HepG2 (cell line): Measurements from ENCODE around the gene COL8A2. TPM values are rescaled to one million over a fixed set of nuclear protein-coding genes. Genes with fewer than 3 reads are reported as not detected.
A peak's percentile ranks its signal among the peaks of the same experiment; 100 is the strongest.

Source experiments
- CHD2 ChIP-seq: IDR thresholded peaks from 2 replicates; pipeline ENCODE4 v1.6.1; 2011; ENCODE audit warnings: low read depth, low read length, improper control_type of control experiment
- IRF2 ChIP-seq: IDR thresholded peaks from 2 replicates; pipeline ENCODE4 v1.6.1; 2018; ENCODE audit warnings: missing genetic modification reagents, missing compliant biosample characterization
- MTA1 ChIP-seq: sonication (generic); formaldehyde crosslinking; IDR thresholded peaks from 2 replicates; pipeline ENCODE4 v1.4.0; 2020; ENCODE audit warnings: missing genetic modification reagents, mild to moderate bottlenecking, borderline replicate concordance
- NR2F1 ChIP-seq, 2 experiments: fragments of 450-650 bp in 1 of 2; formaldehyde crosslinking in 1 of 2; IDR thresholded peaks; 2 replicates each; pipeline versions ENCODE4 v1.5.0 to v1.6.1; 2016 to 2020; ENCODE audit warnings: mild to moderate bottlenecking in 1 of 2, missing compliant biosample characterization in 1 of 2, missing genetic modification reagents in 1 of 2, moderate library complexity in 1 of 2
- PITX1 ChIP-seq: sonication (generic); formaldehyde crosslinking; IDR thresholded peaks from 2 replicates; pipeline ENCODE4 v1.5.1; 2020; ENCODE audit warnings: mild to moderate bottlenecking, missing genetic modification reagents
- TAF1 ChIP-seq: sonication (generic); formaldehyde crosslinking; IDR thresholded peaks from 2 replicates; pipeline ENCODE4 v1.4.0; 2020; ENCODE audit warnings: missing genetic modification reagents
- ZNF34 ChIP-seq: sonication (generic); formaldehyde crosslinking; IDR thresholded peaks from 2 replicates; pipeline ENCODE4 v1.4.0; 2020; ENCODE audit warnings: mild to moderate bottlenecking, missing genetic modification reagents, borderline replicate concordance
- ZNF543 ChIP-seq: sonication (generic); formaldehyde crosslinking; IDR thresholded peaks from 2 replicates; pipeline ENCODE4 v1.4.0; 2020; ENCODE audit warnings: mild to moderate bottlenecking, missing genetic modification reagents
- polyA plus RNA-seq, 8 experiments: library from polyadenylated mRNA; depleted of rRNA in 3 of 8; stranded (reverse) in 7 of 8; unstranded in 1 of 8; fragments of >200 nt; fragmentation: Illumina TruSeq in 4 of 8; extraction: Trizol in 4 of 8; gene quantifications; 2 replicates each; pipeline versions ENCODE4 v1.2.1 to v1.2.3, GENCODE V29; 2011 to 2016; ENCODE audit warnings: low read depth in 4 of 8, missing spikeins in 1 of 8, mixed read lengths in 1 of 8; ENCODE audit not compliant: insufficient read depth in 1 of 8
- total RNA-seq, 5 experiments: library from RNA; depleted of rRNA; stranded (reverse); fragments of >200 nt; fragmentation: Illumina TruSeq; extraction: Trizol; gene quantifications; 2 replicates each; pipeline ENCODE4 v1.2.3, GENCODE V29; 2016; ENCODE audit warnings: low read depth in 1 of 5
- TF ChIP-seq, protein P1 (sequence below): sonication (generic); formaldehyde crosslinking; IDR thresholded peaks from 2 replicates; pipeline ENCODE4 v1.4.0; 2020; ENCODE audit warnings: mild to moderate bottlenecking, missing genetic modification reagents
- TF ChIP-seq, protein P2 (sequence below): sonication (generic); formaldehyde crosslinking; IDR thresholded peaks from 2 replicates; pipeline ENCODE4 v1.4.0; 2020; ENCODE audit warnings: missing genetic modification reagents
- TF ChIP-seq, protein P3 (sequence below): sonication (generic); formaldehyde crosslinking; IDR thresholded peaks from 2 replicates; pipeline ENCODE4 v1.4.0; 2020; ENCODE audit warnings: mild to moderate bottlenecking, missing genetic modification reagents, borderline replicate concordance
- TF ChIP-seq, protein P4 (sequence below): sonication (generic); formaldehyde crosslinking; IDR thresholded peaks from 2 replicates; pipeline ENCODE4 v1.8.0; 2023; ENCODE audit warnings: mild to moderate bottlenecking, missing genetic modification reagents
- TF ChIP-seq, protein P5 (sequence below): sonication (generic); formaldehyde crosslinking; conservative IDR thresholded peaks from 2 replicates; pipeline ENCODE4 v1.8.1; 2023; ENCODE audit warnings: missing genetic modification reagents
- TF ChIP-seq, protein P6 (sequence below): sonication (generic); formaldehyde crosslinking; IDR thresholded peaks from 2 replicates; pipeline ENCODE4 v1.4.0; 2020; ENCODE audit warnings: mild to moderate bottlenecking, missing genetic modification reagents

COL8A2 gene
- total and polyA plus RNA-seq, 2 of the 13 experiments (the other 11 are each of a cell fraction or from before 2014, with no cell fraction given) = 0.13 to 0.24 TPM

DNA sequence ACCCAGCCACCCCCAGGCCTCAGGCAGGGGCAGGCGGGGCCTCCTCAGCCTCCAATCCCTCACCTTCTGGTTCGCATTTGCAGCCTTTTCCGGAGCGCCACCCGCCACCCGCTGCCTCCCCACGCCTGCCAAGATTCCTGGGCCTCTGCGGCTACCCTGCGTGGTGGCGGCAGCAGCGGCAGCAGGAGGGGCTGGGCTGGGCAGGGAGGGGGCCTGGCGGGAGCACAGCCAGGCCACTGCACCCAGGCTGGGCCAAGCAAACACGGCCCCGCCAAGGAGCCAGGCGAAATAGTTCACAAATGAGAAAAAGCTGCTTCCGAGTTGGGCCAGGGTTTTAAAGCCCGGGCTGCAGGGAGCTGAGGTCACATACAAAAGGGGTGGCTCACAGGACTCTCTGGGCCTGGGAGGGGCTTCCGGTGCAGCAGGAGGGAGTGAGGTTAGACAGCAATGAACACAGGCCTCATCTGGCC, 9.8 kb downstream of the COL8A2 start (continued):
- TF ChIP-seq, protein P1, sequence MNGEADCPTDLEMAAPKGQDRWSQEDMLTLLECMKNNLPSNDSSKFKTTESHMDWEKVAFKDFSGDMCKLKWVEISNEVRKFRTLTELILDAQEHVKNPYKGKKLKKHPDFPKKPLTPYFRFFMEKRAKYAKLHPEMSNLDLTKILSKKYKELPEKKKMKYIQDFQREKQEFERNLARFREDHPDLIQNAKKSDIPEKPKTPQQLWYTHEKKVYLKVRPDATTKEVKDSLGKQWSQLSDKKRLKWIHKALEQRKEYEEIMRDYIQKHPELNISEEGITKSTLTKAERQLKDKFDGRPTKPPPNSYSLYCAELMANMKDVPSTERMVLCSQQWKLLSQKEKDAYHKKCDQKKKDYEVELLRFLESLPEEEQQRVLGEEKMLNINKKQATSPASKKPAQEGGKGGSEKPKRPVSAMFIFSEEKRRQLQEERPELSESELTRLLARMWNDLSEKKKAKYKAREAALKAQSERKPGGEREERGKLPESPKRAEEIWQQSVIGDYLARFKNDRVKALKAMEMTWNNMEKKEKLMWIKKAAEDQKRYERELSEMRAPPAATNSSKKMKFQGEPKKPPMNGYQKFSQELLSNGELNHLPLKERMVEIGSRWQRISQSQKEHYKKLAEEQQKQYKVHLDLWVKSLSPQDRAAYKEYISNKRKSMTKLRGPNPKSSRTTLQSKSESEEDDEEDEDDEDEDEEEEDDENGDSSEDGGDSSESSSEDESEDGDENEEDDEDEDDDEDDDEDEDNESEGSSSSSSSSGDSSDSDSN (CRISPR knock-in tag) = peak; percentile 83
- TF ChIP-seq, protein P2, sequence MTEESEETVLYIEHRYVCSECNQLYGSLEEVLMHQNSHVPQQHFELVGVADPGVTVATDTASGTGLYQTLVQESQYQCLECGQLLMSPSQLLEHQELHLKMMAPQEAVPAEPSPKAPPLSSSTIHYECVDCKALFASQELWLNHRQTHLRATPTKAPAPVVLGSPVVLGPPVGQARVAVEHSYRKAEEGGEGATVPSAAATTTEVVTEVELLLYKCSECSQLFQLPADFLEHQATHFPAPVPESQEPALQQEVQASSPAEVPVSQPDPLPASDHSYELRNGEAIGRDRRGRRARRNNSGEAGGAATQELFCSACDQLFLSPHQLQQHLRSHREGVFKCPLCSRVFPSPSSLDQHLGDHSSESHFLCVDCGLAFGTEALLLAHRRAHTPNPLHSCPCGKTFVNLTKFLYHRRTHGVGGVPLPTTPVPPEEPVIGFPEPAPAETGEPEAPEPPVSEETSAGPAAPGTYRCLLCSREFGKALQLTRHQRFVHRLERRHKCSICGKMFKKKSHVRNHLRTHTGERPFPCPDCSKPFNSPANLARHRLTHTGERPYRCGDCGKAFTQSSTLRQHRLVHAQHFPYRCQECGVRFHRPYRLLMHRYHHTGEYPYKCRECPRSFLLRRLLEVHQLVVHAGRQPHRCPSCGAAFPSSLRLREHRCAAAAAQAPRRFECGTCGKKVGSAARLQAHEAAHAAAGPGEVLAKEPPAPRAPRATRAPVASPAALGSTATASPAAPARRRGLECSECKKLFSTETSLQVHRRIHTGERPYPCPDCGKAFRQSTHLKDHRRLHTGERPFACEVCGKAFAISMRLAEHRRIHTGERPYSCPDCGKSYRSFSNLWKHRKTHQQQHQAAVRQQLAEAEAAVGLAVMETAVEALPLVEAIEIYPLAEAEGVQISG (CRISPR knock-in tag) = no peak
- TF ChIP-seq MTA1 (CRISPR knock-in tag) = peak; percentile 48; the same call in 1 of the 2 replicates
- TF ChIP-seq, protein P3, sequence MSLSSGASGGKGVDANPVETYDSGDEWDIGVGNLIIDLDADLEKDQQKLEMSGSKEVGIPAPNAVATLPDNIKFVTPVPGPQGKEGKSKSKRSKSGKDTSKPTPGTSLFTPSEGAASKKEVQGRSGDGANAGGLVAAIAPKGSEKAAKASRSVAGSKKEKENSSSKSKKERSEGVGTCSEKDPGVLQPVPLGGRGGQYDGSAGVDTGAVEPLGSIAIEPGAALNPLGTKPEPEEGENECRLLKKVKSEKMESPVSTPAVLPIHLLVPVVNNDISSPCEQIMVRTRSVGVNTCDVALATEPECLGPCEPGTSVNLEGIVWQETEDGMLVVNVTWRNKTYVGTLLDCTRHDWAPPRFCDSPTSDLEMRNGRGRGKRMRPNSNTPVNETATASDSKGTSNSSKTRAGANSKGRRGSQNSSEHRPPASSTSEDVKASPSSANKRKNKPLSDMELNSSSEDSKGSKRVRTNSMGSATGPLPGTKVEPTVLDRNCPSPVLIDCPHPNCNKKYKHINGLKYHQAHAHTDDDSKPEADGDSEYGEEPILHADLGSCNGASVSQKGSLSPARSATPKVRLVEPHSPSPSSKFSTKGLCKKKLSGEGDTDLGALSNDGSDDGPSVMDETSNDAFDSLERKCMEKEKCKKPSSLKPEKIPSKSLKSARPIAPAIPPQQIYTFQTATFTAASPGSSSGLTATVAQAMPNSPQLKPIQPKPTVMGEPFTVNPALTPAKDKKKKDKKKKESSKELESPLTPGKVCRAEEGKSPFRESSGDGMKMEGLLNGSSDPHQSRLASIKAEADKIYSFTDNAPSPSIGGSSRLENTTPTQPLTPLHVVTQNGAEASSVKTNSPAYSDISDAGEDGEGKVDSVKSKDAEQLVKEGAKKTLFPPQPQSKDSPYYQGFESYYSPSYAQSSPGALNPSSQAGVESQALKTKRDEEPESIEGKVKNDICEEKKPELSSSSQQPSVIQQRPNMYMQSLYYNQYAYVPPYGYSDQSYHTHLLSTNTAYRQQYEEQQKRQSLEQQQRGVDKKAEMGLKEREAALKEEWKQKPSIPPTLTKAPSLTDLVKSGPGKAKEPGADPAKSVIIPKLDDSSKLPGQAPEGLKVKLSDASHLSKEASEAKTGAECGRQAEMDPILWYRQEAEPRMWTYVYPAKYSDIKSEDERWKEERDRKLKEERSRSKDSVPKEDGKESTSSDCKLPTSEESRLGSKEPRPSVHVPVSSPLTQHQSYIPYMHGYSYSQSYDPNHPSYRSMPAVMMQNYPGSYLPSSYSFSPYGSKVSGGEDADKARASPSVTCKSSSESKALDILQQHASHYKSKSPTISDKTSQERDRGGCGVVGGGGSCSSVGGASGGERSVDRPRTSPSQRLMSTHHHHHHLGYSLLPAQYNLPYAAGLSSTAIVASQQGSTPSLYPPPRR = 0 out of 2 replicates have a peak, but pooled peaks have one; percentile 19
- TF ChIP-seq TAF1 = peak; percentile 16; the same call in 1 of the 2 replicates
- peak; percentile 15; the same call in 1 of the 2 replicates for TF ChIP-seq PITX1
- TF ChIP-seq ZNF543 (CRISPR knock-in tag) = peak; percentile 85; the same call in 1 of the 2 replicates
- TF ChIP-seq NR2F1 (CRISPR knock-in tag; IDR thresholded peaks at IDR 0.05) = no peak
- TF ChIP-seq, protein P4, sequence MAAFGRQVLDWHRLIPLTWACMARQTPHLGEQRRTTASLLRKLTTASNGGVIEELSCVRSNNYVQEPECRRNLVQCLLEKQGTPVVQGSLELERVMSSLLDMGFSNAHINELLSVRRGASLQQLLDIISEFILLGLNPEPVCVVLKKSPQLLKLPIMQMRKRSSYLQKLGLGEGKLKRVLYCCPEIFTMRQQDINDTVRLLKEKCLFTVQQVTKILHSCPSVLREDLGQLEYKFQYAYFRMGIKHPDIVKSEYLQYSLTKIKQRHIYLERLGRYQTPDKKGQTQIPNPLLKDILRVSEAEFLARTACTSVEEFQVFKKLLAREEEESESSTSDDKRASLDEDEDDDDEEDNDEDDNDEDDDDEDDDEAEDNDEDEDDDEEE (CRISPR knock-in tag) = no peak
- TF ChIP-seq, protein P5, sequence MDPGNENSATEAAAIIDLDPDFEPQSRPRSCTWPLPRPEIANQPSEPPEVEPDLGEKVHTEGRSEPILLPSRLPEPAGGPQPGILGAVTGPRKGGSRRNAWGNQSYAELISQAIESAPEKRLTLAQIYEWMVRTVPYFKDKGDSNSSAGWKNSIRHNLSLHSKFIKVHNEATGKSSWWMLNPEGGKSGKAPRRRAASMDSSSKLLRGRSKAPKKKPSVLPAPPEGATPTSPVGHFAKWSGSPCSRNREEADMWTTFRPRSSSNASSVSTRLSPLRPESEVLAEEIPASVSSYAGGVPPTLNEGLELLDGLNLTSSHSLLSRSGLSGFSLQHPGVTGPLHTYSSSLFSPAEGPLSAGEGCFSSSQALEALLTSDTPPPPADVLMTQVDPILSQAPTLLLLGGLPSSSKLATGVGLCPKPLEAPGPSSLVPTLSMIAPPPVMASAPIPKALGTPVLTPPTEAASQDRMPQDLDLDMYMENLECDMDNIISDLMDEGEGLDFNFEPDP (CRISPR knock-in tag) = no peak
- TF ChIP-seq CHD2 = no peak
- TF ChIP-seq IRF2 = no peak
- TF ChIP-seq, protein P6, sequence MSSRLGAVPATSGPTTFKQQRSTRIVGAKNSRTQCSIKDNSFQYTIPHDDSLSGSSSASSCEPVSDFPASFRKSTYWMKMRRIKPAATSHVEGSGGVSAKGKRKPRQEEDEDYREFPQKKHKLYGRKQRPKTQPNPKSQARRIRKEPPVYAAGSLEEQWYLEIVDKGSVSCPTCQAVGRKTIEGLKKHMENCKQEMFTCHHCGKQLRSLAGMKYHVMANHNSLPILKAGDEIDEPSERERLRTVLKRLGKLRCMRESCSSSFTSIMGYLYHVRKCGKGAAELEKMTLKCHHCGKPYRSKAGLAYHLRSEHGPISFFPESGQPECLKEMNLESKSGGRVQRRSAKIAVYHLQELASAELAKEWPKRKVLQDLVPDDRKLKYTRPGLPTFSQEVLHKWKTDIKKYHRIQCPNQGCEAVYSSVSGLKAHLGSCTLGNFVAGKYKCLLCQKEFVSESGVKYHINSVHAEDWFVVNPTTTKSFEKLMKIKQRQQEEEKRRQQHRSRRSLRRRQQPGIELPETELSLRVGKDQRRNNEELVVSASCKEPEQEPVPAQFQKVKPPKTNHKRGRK (CRISPR knock-in tag) = no peak
- TF ChIP-seq ZNF34 (CRISPR knock-in tag) = no peak
